Anterior cingulate cortex (tissue), 58 donors: Measurements from ENCODE around the gene MZB1.
A peak's percentile ranks its signal among the peaks of the same experiment; 100 is the strongest.
"Not testable (repeated sequence)": the region's sequence is repeated elsewhere in the genome, so short reads cannot be mapped to it uniquely, and the experiment has no call there.

Source experiments
- DNase-seq, 58 donors: peaks; one replicate each; lab custom pipeline; 2025; lab: John Stamatoyannopoulos, UW

The MZB1 gene

GRCh38 chr5:139393497-139394122, 3.9 kb upstream of the MZB1 start:
- no peak for DNase-seq

GRCh38 chr5:139392678-139393496, 3.2 kb upstream of the MZB1 start:
- peak in 2 of 58 donors; percentile 9 to 16 for DNase-seq

- DNase-seq = no peak
Measured at GRCh38 chr5:139392324-139392677, 2.6 kb upstream of the MZB1 start.

- no peak for DNase-seq
Measured at GRCh38 chr5:139391570-139392323, 2.0 kb upstream of the MZB1 start.

- DNase-seq = no peak
Measured at GRCh38 chr5:139390639-139391569, 1.2 kb upstream of the MZB1 start.

- DNase-seq = no peak
Measured at GRCh38 chr5:139388198-139388821, 1.4 kb downstream of the MZB1 start.

- DNase-seq = no peak
Measured at GRCh38 chr5:139387611-139388197, 2.0 kb downstream of the MZB1 start.

GRCh38 chr5:139386956-139387355, 2.8 kb downstream of the MZB1 start:
- DNase-seq = not testable (repeated sequence)

- no peak for DNase-seq
Measured at GRCh38 chr5:139386050-139386438, 3.7 kb downstream of the MZB1 start.

- DNase-seq = no peak
Measured at GRCh38 chr5:139385061-139386049, 4.4 kb downstream of the MZB1 start.

GRCh38 chr5:139384591-139385051, 5.1 kb downstream of the MZB1 start:
- DNase-seq = no peak

- DNase-seq = no peak
Measured at GRCh38 chr5:139383993-139384590, 5.6 kb downstream of the MZB1 start.

GRCh38 chr5:139383275-139383992, 6.3 kb downstream of the MZB1 start, which contains the start of gene SLC23A1:
Gene SLC23A1, minus strand, starts transcription at chr5:139383297. Its CDS starts 44 bp downstream, at chr5:139383253.
- DNase-seq = no peak

- DNase-seq = no peak
Measured at GRCh38 chr5:139382807-139383206, 6.9 kb downstream of the MZB1 start.

GRCh38 chr5:139381837-139382761, 7.6 kb downstream of the MZB1 start:
- DNase-seq = no peak
